Activated CD4-positive, alpha-beta T cell treated with anti-CD3 and anti-CD28 coated beads, Interleukin-2, amount 50 U/mL, for 48 hours (primary cell): ENCODE data around the gene TBC1D3B.
"Not testable (repeated sequence)": the region's sequence is repeated elsewhere in the genome, so short reads cannot be mapped to it uniquely, and the experiment has no call there.

ENCODE experiments used
- DNase-seq, 2 experiments: peaks; one replicate each; pipeline ENCODE4 v3.0.0-alpha.2; 2020

Gene TBC1D3B

DNA sequence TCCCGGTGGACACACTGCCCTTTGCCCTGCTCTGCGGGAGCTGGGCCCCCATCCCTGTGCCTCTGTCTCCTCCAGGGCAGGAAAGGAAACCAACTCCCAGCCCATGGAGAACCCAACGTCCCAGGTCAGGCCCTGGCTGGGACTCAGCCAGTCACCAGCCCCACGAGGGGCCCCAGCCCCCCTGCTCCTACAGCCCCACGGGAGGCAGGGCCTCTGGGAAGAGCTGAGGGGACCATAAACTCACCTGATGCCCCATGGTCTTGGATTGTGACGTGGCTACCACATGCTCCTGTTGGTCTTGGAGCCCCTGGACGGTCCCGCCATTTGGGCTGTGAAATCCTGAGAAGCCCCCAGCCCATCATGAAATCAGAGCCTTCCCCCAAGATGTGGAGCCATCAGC, 7.6 kb downstream of the TBC1D3B start:
- not testable (repeated sequence) for DNase-seq

DNA sequence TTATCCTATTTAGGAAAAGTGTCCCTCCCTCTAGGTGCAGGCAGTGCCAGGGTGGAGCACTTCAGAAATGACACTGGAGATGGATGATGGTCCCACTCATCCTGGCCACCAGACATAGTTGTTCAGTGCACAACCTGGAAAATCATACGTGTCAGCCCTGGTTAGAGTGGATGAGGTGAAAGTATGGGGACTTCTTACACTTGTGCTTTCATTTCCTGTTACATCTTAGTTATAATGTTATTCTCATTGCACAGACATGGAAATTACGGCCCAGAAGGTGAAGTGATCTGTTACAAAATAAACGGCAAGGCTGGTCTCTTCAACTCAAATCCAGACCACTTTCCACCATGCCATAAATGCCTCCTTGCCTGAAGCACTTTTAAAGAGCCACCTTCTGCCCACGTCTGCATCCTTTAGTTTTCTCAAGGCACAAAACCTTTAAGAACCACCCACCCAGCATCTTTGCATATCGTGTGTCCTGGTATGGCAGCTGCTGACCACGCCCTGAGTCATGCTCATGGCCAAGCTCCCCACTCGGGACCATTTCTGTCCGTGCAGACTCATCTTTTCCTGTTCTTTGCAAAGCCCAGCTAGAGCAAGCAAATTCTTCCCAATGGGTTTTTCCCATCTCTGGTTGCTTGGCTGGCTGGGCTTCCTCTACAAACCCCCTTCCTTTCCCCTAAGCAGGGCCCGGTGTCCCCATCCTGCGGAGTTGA, 22.4 kb downstream of the TBC1D3B start:
- DNase-seq, result peak in 1 of 2 experiments; percentile 20

DNA sequence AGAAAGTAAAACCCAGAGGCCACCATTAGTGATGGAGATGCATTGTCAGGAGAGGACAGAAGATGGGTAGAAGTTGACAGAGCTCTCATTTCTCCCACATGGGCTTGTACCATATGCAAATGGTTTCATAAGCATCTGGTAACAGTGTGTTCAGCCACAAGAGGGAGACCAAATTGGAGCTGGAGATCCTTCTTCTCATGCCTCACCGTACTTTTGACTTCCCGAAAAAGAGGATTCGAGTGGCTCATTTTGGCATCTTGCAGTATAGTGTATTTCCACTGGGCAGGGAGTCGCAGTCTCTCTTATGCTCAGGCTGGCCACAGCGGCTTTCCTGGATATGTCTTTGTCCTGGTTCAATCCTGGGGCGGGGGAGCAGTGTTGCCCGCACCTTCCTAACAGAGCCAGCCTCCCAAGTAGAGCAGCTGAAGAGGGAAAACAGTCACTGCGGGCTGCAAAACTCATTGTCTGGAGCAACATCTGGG, 23.8 kb downstream of the TBC1D3B start:
- no peak for DNase-seq

DNA sequence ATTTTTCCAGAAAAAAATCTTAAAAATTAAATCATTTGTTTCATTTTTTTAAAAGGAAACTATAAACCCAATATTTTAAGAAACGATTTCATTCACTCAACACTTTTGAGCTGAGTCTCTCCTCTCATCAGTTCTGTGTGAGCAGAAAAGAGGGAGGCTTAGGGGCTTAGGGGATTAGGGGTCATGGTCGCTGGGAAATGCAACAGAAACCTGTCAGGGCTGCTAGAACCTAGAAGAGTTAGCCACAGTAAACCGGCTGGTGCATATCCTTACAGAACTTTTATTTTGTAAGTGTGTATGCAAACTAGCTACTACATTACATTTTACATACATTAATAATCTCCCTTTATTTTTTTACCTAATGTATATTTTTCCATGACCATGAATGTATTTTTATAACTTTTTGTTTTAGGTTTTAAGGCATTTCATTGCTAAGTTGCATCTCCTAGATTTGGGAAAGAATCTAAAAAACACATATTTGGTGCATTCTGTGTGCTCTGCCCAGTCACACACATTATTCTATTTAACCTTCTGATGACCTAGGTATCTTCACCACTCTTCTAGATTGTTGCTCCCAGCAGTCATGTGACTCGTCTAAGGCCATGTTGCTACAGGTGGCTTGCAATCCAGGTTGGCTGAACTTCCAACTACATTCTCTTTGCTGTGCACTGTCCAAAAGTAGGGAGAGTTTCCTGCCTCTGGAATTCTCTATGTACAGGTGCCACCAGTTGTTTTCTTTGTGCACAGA, 24.4 kb downstream of the TBC1D3B start:
- DNase-seq, result no peak

DNA sequence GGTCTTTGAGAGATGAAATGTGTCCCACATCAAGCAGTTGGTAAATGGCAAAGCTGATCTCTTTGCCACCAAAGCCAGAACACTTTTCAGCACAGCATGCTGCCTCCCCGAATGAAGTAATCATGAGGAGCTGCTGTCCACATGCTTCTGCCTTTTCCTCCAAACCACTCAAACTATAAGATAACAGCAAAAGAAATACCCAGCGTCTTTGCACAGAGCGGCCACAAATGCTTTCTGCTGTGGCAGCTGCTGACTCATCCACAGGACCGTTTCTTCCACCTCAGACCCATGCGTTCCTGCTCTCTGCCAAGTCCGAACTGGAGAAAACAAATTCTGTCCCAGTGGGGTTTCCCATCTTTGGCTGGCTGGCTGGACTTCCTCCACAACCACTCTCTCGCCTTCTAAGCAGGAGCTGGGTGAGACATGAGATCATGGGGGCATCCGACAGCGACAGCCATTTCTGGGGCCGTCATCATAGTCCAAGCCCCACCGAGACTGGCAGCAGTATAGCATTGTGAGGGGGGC, 27.1 kb downstream of the TBC1D3B start:
- peak in 1 of 2 experiments; percentile 14 for DNase-seq

DNA sequence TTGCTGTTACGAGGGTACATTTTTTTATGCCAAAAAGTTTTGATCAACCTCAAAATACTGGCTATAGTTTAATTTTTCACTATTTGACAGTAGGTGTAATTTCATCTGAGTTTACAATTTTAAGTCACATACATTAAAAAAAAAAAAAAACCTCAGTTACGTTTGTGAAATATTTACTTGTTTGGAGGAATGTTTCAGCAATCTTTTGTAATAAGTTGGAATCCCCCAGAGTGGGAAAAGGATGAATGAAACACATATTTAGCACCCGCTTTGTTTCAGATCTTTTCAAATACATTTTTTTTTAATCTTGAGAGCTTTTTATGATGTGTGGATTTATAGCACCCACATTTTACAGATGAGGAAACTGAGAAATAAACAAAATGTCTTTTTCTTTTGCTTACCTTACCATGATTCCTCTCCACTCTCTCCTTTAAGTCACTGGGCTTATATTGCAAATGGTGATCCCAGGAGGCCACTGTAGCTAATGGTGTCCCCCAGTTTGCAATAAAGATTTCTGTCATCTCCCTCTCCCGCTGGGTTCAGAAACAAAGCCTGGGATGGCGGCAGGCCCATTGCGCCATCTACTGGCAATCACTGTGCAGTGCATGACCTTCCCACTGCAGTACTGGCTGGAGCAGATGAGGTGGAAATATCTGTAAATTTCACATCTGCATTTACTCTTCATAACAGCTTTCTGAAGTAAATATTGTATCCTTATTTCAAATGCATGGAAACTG, 27.7 kb downstream of the TBC1D3B start:
- peak; percentile 81 to 83 for DNase-seq

- DNase-seq, result no peak
Measured at GRCh38 chr17:36147601-36148000, 28.8 kb downstream of the TBC1D3B start.

GRCh38 chr17:36144981-36145729, 31.3 kb downstream of the TBC1D3B start:
- no peak for DNase-seq

DNA sequence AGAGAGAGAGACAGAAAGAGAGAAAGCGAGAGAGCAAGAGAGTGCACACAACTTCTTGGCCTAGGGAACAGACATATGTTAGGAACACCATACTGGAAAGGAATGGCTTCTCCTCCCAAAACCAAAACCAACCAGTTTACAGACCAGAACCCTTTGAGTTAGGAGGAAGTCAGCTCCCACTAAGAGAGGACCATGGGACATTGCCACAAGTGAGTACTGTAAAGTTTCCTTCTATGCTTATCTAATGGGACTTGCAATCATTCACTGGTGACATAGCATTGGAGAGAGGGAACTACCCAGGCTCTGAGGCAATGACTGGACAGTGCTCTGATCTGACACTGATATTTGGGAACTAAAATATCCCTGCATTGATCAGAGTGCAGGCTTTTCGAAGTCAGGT, 32.4 kb downstream of the TBC1D3B start:
- DNase-seq, result no peak

- no peak for DNase-seq
Measured at GRCh38 chr17:36142806-36143205, 33.6 kb downstream of the TBC1D3B start.

DNA sequence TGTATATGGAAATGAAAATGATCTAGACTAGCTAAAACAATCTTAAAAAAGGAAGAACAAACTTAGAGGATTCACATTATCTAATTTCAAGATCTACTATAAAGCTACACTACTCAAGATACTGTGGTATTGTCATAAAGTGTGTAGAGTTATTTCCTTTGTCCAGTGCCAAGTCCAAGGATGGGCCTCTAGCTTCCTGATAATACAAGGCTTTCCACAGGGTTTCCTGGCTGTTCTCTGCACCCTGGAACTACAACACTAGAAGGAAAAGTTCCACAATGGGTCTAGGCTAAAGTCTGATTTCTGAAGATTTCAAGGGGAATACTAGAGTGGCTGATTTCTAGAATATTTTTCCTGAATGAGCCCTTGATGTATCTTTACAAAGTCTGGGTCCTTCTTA, 34.2 kb downstream of the TBC1D3B start:
- DNase-seq, result no peak

DNA sequence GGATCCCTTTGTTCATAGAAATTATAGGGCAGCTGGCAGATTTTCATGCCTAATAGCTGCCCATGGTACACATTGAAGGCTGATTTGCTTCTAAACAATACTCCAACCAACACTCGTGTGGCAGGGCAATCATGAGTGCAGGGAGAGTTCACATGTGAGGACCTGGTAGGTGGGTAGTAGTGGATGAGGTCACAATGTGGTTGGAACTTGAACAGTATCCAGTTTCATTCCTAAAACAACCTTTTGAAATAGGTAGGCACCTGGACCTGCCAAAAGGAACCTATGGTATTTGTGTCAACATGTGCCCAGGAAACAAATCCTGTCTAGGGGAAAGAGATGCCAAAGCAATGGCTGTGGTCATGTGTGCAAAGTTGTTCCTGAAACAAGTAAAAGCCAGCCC, 40.0 kb downstream of the TBC1D3B start:
- no peak for DNase-seq

DNA sequence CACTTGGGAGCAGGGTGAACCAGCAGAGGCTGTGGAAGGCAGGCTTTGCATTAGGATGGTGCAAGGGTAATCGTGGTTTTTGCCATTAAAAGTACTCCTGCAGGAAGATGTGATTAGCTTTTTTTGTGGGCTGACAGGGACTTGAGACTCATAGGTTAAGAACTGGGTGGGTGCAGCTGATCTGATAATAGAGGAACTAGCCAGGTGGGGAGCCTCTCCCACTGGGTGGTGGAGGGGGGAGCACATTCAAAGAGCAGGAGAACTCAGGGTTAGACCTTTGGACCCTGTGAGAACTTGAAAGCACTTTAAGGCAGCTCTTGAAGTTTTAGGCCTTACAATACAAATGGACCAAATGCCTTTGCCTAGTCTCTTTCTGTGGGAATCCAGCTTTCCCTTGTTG, 40.4 kb downstream of the TBC1D3B start:
- no peak for DNase-seq

GRCh38 chr17:36135465-36135864, 41.0 kb downstream of the TBC1D3B start:
- no peak for DNase-seq

DNA sequence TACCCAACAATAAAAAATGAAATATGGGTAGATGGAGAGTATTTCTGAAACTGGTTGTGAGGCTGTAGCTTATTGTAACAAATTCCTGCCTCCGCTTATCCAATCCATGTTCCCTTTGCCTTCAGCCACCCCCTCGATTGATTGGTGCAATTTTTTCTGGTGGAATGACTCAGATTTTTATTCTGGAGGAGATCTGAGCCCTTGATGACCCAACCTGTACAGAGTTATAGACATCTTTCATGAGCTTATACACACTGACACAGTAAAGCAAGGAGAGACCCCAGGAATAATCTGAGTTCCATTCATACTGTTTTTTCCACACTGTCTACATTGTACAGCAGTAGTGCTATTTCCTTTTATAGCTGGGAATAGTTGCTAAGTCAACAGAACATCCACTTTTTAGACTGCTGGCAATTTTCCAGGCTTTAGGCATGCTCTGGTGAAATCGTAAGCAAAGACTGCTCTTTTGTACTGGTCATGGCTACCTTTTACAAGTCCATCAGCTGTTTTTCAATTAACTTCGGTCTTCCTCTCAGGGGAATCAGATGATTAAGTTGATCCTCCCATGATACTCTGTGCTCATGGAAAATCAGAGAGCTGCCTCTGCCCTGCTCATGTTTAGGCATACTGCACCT, 42.7 kb downstream of the TBC1D3B start:
- no peak for DNase-seq

DNA sequence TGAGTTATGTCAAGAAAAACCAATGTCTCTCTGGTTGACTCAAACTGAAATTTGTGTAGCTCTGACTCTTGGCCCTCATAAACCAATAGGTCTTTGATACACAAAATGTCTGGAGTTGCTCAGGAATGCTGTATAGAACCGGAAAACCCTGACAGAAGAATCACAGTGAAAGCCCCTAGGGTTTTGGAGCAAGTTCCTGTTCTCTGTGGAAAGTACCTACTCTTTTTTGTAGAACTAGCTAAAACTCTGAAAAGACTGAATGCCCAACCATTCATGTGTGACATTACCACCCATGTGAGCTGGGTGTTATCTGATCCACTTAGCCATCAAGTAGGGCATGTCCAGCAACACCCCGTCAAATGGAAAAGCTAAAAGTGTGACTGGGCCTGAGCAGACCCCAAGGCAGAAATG, 44.0 kb downstream of the TBC1D3B start:
- DNase-seq, result no peak

GRCh38 chr17:36131931-36132330, 44.5 kb downstream of the TBC1D3B start:
- no peak for DNase-seq

DNA sequence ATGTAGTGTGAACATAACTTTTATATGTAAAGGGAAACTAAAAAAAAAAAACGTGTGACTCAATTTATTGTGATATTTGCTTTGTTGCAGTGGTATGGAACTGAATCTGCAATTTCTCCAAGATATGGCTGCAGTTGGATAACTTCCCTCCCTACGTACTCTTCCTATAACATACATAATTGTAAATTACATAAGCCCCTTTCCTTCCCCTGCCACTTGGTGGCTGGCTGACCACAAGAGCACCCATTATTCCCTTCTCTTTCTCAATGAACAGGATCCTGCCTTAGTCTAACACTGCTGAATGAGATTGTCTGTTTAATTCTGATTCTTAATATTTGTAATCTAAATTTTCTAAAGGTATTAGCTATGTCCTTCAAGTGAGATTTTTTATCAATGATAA, 45.0 kb downstream of the TBC1D3B start:
- DNase-seq, result no peak

GRCh38 chr17:36130346-36130745, 46.1 kb downstream of the TBC1D3B start:
- no peak for DNase-seq

DNA sequence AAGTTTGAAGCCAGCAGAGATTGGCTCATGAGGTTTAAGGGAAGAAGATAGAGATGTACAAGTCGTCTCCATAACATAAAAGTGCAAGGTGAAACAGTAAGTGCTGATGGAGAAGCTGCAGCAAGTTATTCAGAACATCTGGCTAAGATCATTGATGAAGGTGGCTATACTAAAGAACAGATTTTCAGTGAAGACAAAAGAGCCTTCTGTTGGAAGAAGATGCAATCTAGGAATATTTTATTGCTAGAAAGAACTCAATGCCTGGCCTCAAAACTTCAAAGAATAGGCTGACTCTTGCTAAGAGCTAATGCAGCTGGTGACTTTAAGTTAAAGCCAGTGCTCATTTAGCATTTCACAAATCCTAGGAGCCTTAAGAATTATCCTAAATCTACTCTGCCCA, 46.8 kb downstream of the TBC1D3B start:
- no peak for DNase-seq

GRCh38 chr17:36128411-36128978, 47.9 kb downstream of the TBC1D3B start:
- DNase-seq, result no peak

DNA sequence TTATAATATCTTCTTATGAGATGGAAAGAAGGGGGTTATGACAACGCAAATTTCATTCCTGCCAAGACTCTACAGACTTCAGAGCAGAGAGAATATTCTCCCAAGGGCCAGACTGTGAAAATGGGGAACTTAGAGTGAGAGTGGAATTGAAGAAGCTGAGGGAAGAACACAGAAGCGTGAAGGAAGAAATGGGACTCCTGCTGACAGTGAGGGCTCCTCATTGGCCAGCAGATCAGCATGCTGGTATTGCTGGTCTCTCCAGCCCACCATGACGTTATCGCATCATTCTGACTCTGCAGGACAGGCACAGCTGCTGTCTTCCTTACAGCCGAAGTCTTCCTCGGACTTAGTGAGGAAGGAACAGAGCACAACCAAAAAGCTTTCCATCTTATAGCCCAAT, 48.5 kb downstream of the TBC1D3B start:
- DNase-seq, result no peak
